ENCODE results near the gene TMEM151B. TPM values are rescaled to one million over a fixed set of nuclear protein-coding genes. Genes with fewer than 3 reads are reported as not detected.

The TMEM151B gene
- total RNA-seq, 1 experiment from 2014 or later = not detected

- no TSS peak for BruUV-seq (replicated peaks)
- CTCF ChIA-PET = interaction anchor here (1.5 kb wide), 1 partner anchor 9 kb away, joined by 7 read pairs; no protein-coding TSS in a partner anchor
- TF ChIP-seq SIN3A (IDR thresholded peaks at IDR 0.05; ENCODE audit: low read depth) = no peak
- no peak for TF ChIP-seq ZBTB33 (IDR thresholded peaks at IDR 0.05; ENCODE audit: extremely low read depth, insufficient replicate concordance, low read length)
- no peak for TF ChIP-seq FOSL1 (IDR thresholded peaks at IDR 0.05; ENCODE audit: low read depth)
- TF ChIP-seq CTCF (IDR thresholded peaks at IDR 0.05 in 2 of 3, conservative IDR thresholded peaks at IDR 0.05 in 1 of 3; ENCODE audit: borderline replicate concordance in 1 of 3, insufficient read depth in 1 of 3, low read depth in 2 of 3, low read length in 2 of 3) = no peak
- no peak for TF ChIP-seq EZH2phosphoT487 (IDR thresholded peaks at IDR 0.05; ENCODE audit: borderline replicate concordance)
- TF ChIP-seq ELF1 (IDR thresholded peaks at IDR 0.05; ENCODE audit: borderline replicate concordance, low read depth) = no peak
- no peak for TF ChIP-seq ZFX (IDR thresholded peaks at IDR 0.05)
- no peak for TF ChIP-seq POLR2A (IDR thresholded peaks at IDR 0.05; ENCODE audit: borderline replicate concordance, extremely low read depth, insufficient read depth, insufficient read length)
- TF ChIP-seq SP1 (IDR thresholded peaks at IDR 0.05; ENCODE audit: low read depth) = no peak
Measured at GRCh38 chr6:44228836-44229235, 41.4 kb upstream of the TMEM151B start.

More at GRCh38 chr6:44228836-44229235, 41.4 kb upstream of the TMEM151B start:
- H4K20me1 ChIP-seq (ENCODE audit: insufficient read depth) = peaks cover 4% of the 10 kb centered on the region; the same call in 1 of the 2 replicates
- ChIA-PET POLR2A (no interaction called here), RAD21 (ENCODE audit: low non-redundant PET in 1 of 2, low total read pairs in 2 of 2, uncharacterized antibody in 2 of 2, unreplicated experiment in 2 of 2) (no interaction called here)
- DNase-seq (ENCODE audit: low read depth, low spot score) = no peak
- no peaks in the 10 kb centered on the region for H3K9me3 ChIP-seq (ENCODE audit: control insufficient read depth in 1 of 2, insufficient read depth in 1 of 2, low read depth in 1 of 2, low read length in 2 of 2)
- H3K9ac ChIP-seq (ENCODE audit: low read length) = no peak overlapping the region
- intact Hi-C loops (cut with micrococcal nuclease) = no loop called here
- H3K4me1 ChIP-seq (ENCODE audit: control insufficient read depth in 1 of 2, insufficient read depth in 2 of 2, low read length in 2 of 2) = peaks cover 14 to 32% of the 10 kb centered on the region in 2 experiments; a peak in 3 of 4 replicates
- H3K4me3 ChIP-seq (replicated peaks in 1 of 2; ENCODE audit: low read depth in 1 of 2, low read length in 2 of 2) = no peak overlapping the region
- no peaks in the 10 kb centered on the region for H3K9me2 ChIP-seq (ENCODE audit: insufficient read depth)
- no peak for ATAC-seq
- no peak overlapping the region for H2AFZ ChIP-seq (ENCODE audit: low read depth, low read length, poor library complexity, severe bottlenecking)
- peaks cover 19 to 48% of the 10 kb centered on the region in 2 experiments; a peak in 3 of 4 replicates for H3K36me3 ChIP-seq (ENCODE audit: control insufficient read depth in 1 of 2, insufficient read depth in 2 of 2, low read length in 2 of 2)
- H3K79me2 ChIP-seq (ENCODE audit: insufficient read depth, low read length) = peaks cover 52% of the 10 kb centered on the region
- H3K4me2 ChIP-seq (ENCODE audit: low read length) = no peak overlapping the region
- H3K27ac ChIP-seq (ENCODE audit: low read depth, low read length) = no peak overlapping the region
- no peaks in the 10 kb centered on the region for H3K27me3 ChIP-seq (ENCODE audit: insufficient read depth, low read length)

All from HCT116 (cell line).